Panc1 (cell line): ENCODE measurements around the gene MUC3A. TPM values are rescaled to one million over a fixed set of nuclear protein-coding genes. Genes with fewer than 3 reads are reported as not detected.

Experiments
- ATAC-seq: fragments of 200-7000 bp; cut with Tn5 transposase; 2 replicates; pipeline ENCODE4 v1.9.1; 2020; ENCODE audit warnings: mild to moderate bottlenecking, moderate library complexity
- BruUV-seq: library from RNA; stranded (reverse); fragments of 400-500 nt; replicated peaks from 2 replicates; lab custom pipeline; 2021; lab: Mats Ljungman, UMichigan
- CTCF ChIA-PET: fragments of 300-600 bp; sonication (Branson Sonifier 250); formaldehyde crosslinking; loops from one replicate; lab custom pipeline; 2022; ENCODE audit warnings: antibody characterized with exemption; lab: Charles Lee
- POLR2A ChIA-PET: fragments of 300-600 bp; sonication (Branson Sonifier 250); formaldehyde crosslinking; loops from one replicate; lab custom pipeline; 2022; ENCODE audit warnings: antibody characterized with exemption; lab: Charles Lee
- DNase-seq: peaks from one replicate; pipeline ENCODE4 v3.0.0-alpha.2; 2010; ENCODE audit warnings: low read depth, low spot score
- H3K27ac ChIP-seq: 2 replicates; pipeline ENCODE4 v1.5.1; 2011; ENCODE audit warnings: mild to moderate bottlenecking, low read length, inconsistent platforms
- H3K27me3 ChIP-seq: fragments of 200-500 bp; sonication (Bioruptor generic); 2 replicates; pipeline ENCODE4 v1.6.0; 2014; ENCODE audit warnings: low read length, inconsistent platforms; ENCODE audit not compliant: control insufficient read depth, insufficient read depth
- H3K36me3 ChIP-seq: fragments of 200-500 bp; sonication (Bioruptor generic); 2 replicates; pipeline ENCODE4 v1.5.1; 2014; ENCODE audit warnings: inconsistent platforms, mild to moderate bottlenecking, low read length, moderate library complexity; ENCODE audit not compliant: control insufficient read depth, insufficient read depth
- H3K4me1 ChIP-seq: 2 replicates; pipeline ENCODE4 v1.5.1; 2011; ENCODE audit warnings: inconsistent platforms, mild to moderate bottlenecking, low read length, moderate library complexity; ENCODE audit not compliant: control insufficient read depth, insufficient read depth
- H3K4me3 ChIP-seq, 2 experiments: 2 replicates each; pipeline ENCODE4 v1.5.1; 2011 to 2012; ENCODE audit warnings: low read depth in 2 of 2, low read length in 2 of 2, mild to moderate bottlenecking in 2 of 2, inconsistent platforms in 1 of 2, moderate library complexity in 1 of 2
- H3K9me3 ChIP-seq: fragments of 200-500 bp; sonication (Bioruptor generic); 2 replicates; pipeline ENCODE4 v1.5.1; 2014; ENCODE audit warnings: low read depth, mild to moderate bottlenecking, inconsistent platforms, low read length, moderate library complexity; ENCODE audit not compliant: control insufficient read depth, insufficient read depth
- POLR2AphosphoS5 ChIP-seq: IDR thresholded peaks from 2 replicates; pipeline ENCODE4 v1.6.1; 2012; ENCODE audit warnings: mild to moderate bottlenecking, low read depth, low read length, moderate library complexity
- SIN3A ChIP-seq: IDR thresholded peaks from 2 replicates; pipeline ENCODE4 v1.6.1; 2012; ENCODE audit warnings: low read depth, mild to moderate bottlenecking, low read length, moderate library complexity, borderline replicate concordance; ENCODE audit not compliant: insufficient read depth
- TCF7L2 ChIP-seq: IDR thresholded peaks from 2 replicates; pipeline ENCODE4 v1.6.1; 2011; ENCODE audit warnings: mild to moderate bottlenecking, low read depth, low read length, inconsistent platforms
- in situ Hi-C: cut with HindIII; loops from 2 replicates; pipeline ENCODE4 v1.10.0; 2016; ENCODE audit warnings: low sequenced_read_pairs, low pct_unique_long_range_greater_than_20kb
- intact Hi-C: fragments of 100-400 bp; cut with micrococcal nuclease; formaldehyde crosslinking; loops from one replicate; pipeline ENCODE4 v1.10.0; 2022; ENCODE audit not compliant: unreplicated experiment
- total RNA-seq: library from RNA; stranded (reverse); gene quantifications from one replicate; pipeline ENCODE4 v1.2.1, GENCODE V29; 2021; ENCODE audit not compliant: unreplicated experiment
- TF ChIP-seq, protein P1 (sequence below): fragments of 450-650 bp; IDR thresholded peaks from 2 replicates; pipeline ENCODE4 v1.5.1; 2017; ENCODE audit warnings: mild to moderate bottlenecking
- TF ChIP-seq, protein P2 (sequence below), 2 experiments: IDR thresholded peaks; 2 replicates each; pipeline ENCODE4 v1.6.1; 2011 to 2012; ENCODE audit warnings: low read depth in 2 of 2, control low read depth in 1 of 2, low read length in 1 of 2, mild to moderate bottlenecking in 1 of 2, moderate library complexity in 1 of 2; ENCODE audit not compliant: insufficient read depth in 1 of 2

The MUC3A gene
- total RNA-seq, 1 experiment from 2014 or later, result 24.7 TPM

DNA sequence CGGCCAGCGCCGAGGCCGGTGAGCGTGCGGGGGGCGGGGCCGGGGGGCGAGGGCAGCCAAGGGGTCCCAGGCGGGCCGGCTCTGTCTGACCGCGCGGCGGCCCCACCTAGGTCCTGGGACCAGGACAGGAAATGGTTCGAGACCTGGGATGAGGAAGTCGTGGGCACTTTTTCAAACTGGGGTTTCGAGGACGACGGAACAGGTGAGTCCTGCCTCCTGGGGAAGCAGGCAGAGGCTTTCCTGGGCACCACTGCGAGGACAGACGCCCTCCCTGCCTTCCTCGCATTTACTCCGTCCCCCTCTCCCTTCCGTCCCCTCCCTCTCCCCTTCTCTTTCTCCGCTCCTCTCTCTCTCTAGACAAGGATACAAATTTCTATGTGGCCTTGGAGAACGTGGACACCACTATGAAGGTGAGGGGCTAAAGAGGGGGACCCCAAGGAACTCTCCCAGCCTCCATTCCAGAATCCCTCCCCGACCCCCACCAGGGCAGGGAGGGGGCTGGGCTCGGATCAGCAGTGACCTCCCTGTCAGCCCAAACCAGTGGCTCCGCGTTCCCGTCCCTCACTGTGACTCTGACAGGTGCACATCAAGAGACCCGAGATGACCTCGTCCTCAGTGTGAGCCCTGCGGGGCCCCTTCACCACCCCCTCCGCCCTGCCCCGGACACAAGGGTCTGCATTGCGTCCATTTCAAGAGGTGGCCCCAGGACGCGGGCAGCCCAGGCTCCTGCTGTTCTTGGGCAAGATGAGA, 17.4 kb downstream of the MUC3A start:
- peaks cover 13% of the 10 kb centered on the region for H3K4me1 ChIP-seq
- no peaks in the 10 kb centered on the region for H3K36me3 ChIP-seq
- BruUV-seq, result no TSS peak
- peak overlapping the region; percentile 40 to 53 for H3K4me3 ChIP-seq
- POLR2A ChIA-PET, result no interaction called here
- ATAC-seq (peak; percentile 32), DNase-seq (no peak)
- no peak; the same call in 1 of the 2 replicates for TF ChIP-seq SIN3A
- no peak for TF ChIP-seq POLR2AphosphoS5
- TF ChIP-seq, protein P1, sequence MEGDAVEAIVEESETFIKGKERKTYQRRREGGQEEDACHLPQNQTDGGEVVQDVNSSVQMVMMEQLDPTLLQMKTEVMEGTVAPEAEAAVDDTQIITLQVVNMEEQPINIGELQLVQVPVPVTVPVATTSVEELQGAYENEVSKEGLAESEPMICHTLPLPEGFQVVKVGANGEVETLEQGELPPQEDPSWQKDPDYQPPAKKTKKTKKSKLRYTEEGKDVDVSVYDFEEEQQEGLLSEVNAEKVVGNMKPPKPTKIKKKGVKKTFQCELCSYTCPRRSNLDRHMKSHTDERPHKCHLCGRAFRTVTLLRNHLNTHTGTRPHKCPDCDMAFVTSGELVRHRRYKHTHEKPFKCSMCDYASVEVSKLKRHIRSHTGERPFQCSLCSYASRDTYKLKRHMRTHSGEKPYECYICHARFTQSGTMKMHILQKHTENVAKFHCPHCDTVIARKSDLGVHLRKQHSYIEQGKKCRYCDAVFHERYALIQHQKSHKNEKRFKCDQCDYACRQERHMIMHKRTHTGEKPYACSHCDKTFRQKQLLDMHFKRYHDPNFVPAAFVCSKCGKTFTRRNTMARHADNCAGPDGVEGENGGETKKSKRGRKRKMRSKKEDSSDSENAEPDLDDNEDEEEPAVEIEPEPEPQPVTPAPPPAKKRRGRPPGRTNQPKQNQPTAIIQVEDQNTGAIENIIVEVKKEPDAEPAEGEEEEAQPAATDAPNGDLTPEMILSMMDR, result no peak; the same call in 1 of the 2 replicates
- TF ChIP-seq TCF7L2, result no peak
- TF ChIP-seq, protein P2, sequence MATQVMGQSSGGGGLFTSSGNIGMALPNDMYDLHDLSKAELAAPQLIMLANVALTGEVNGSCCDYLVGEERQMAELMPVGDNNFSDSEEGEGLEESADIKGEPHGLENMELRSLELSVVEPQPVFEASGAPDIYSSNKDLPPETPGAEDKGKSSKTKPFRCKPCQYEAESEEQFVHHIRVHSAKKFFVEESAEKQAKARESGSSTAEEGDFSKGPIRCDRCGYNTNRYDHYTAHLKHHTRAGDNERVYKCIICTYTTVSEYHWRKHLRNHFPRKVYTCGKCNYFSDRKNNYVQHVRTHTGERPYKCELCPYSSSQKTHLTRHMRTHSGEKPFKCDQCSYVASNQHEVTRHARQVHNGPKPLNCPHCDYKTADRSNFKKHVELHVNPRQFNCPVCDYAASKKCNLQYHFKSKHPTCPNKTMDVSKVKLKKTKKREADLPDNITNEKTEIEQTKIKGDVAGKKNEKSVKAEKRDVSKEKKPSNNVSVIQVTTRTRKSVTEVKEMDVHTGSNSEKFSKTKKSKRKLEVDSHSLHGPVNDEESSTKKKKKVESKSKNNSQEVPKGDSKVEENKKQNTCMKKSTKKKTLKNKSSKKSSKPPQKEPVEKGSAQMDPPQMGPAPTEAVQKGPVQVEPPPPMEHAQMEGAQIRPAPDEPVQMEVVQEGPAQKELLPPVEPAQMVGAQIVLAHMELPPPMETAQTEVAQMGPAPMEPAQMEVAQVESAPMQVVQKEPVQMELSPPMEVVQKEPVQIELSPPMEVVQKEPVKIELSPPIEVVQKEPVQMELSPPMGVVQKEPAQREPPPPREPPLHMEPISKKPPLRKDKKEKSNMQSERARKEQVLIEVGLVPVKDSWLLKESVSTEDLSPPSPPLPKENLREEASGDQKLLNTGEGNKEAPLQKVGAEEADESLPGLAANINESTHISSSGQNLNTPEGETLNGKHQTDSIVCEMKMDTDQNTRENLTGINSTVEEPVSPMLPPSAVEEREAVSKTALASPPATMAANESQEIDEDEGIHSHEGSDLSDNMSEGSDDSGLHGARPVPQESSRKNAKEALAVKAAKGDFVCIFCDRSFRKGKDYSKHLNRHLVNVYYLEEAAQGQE (IDR thresholded peaks at IDR 0.05; ENCODE audit: insufficient read depth in 1 of 2, low read depth in 2 of 2, low read length in 1 of 2), result no peak
- H3K27me3 ChIP-seq, result peaks cover 5% of the 10 kb centered on the region; the same call in 1 of the 2 replicates
- CTCF ChIA-PET, result interaction anchor here (0.7 kb wide), 1 partner anchor 92 kb away, joined by 4 read pairs; the partner anchor contains the start of gene SRRT
- H3K27ac ChIP-seq, result peak overlapping the region; percentile 64; the same call in 1 of the 2 replicates
- no peaks in the 10 kb centered on the region for H3K9me3 ChIP-seq
- intact Hi-C loops (loop anchor here (2.0 kb wide), 1 partner anchor 92 kb away; no protein-coding TSS in a partner anchor), in situ Hi-C loops (no loop called here)

GRCh38 chr7:100967292-100967863, 18.0 kb downstream of the MUC3A start:
- no peak overlapping the region for H3K27ac ChIP-seq
- peak overlapping the region; percentile 40 to 53; a peak in 2 of 4 replicates for H3K4me3 ChIP-seq
- H3K9me3 ChIP-seq, result no peaks in the 10 kb centered on the region
- intact Hi-C loops, result loop anchor here (2.0 kb wide), 1 partner anchor 91 kb away; no protein-coding TSS in a partner anchor
- CTCF ChIA-PET, result interaction anchor here (0.6 to 0.7 kb wide), 2 partner anchors 92 kb away, joined by 4 to 14 read pairs; partner anchors contain the start of gene SRRT
- in situ Hi-C loops, result no loop called here
- DNase-seq (no peak), ATAC-seq (peak; percentile 20)
- TSS peak; percentile 98 for BruUV-seq
- peaks cover 13% of the 10 kb centered on the region for H3K4me1 ChIP-seq
- H3K27me3 ChIP-seq, result peaks cover 5% of the 10 kb centered on the region; the same call in 1 of the 2 replicates
- no peaks in the 10 kb centered on the region for H3K36me3 ChIP-seq
- TF ChIP-seq POLR2AphosphoS5 (no peak), TCF7L2 (no peak)
- TF ChIP-seq, protein P2 (IDR thresholded peaks at IDR 0.05; ENCODE audit: insufficient read depth in 1 of 2, low read depth in 2 of 2, low read length in 1 of 2), result peak in 1 of 2 experiments; percentile 45; a peak in 1 of 4 replicates
- TF ChIP-seq, protein P1, result no peak
- POLR2A ChIA-PET, result no interaction called here
